DND-41 (cell line): ENCODE results near the gene ARL13A.

Source experiments
- EZH2 ChIP-seq: IDR thresholded peaks from 3 replicates; pipeline ENCODE4 v1.6.1; 2012; ENCODE audit warnings: borderline replicate concordance, low read depth, mild to moderate bottlenecking, moderate library complexity, low read length, inconsistent platforms; ENCODE audit not compliant: severe bottlenecking
- TF ChIP-seq, protein P1 (sequence below): IDR thresholded peaks from 2 replicates; pipeline ENCODE4 v1.5.1; 2012; ENCODE audit warnings: borderline replicate concordance, low read length, moderate library complexity, mild to moderate bottlenecking; ENCODE audit not compliant: poor library complexity, severe bottlenecking; ENCODE audit errors: extremely low read depth

DNA sequence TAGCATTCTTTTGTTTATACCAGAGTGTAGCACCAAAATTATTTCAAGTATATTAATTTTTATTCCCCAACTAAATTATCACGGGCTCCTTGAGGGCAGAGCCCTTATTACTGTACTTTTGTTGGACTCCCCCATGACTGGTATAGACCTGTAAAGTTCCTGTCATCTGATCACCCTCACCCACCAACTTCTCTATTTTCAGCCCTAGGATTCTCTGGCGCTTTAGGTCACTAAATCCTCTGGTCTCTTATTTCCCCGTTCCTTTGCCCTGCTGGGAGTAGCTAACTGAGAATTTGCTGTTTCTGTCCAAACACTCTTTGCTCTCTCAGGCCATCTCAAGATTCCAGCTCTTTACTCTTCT is 37.6 kb upstream of the ARL13A start:
- TF ChIP-seq, protein P1, sequence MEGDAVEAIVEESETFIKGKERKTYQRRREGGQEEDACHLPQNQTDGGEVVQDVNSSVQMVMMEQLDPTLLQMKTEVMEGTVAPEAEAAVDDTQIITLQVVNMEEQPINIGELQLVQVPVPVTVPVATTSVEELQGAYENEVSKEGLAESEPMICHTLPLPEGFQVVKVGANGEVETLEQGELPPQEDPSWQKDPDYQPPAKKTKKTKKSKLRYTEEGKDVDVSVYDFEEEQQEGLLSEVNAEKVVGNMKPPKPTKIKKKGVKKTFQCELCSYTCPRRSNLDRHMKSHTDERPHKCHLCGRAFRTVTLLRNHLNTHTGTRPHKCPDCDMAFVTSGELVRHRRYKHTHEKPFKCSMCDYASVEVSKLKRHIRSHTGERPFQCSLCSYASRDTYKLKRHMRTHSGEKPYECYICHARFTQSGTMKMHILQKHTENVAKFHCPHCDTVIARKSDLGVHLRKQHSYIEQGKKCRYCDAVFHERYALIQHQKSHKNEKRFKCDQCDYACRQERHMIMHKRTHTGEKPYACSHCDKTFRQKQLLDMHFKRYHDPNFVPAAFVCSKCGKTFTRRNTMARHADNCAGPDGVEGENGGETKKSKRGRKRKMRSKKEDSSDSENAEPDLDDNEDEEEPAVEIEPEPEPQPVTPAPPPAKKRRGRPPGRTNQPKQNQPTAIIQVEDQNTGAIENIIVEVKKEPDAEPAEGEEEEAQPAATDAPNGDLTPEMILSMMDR = no peak
- no peak for TF ChIP-seq EZH2
